ENCODE measurements around the gene TLR1.

Gene TLR1

DNA sequence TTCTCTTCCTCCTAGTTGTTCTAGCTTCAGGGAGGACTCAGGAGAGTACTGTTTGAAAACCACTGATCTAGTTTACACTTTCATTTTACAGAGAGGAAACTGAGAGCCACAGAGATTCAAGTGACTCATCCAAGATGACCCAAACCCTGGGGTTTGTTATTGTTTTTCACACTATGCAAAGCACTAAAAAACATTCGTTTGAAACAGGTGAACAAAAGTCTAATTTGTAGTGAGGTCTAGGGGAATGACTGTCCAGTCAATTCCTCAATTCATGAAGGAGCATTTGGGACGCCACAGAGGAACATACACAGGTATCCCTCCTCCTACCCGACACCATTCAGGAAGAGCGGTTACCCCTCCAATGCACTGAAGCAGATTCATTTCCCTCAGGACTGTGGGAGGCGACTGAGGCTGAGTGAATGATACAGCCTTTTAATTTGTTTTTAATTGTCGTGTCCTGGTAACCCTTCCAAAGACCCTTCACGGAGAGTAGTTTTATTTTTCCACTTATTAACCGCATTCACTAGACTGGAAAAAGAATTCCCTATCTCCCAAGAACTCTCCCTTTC lies 52.1 kb downstream of the TLR1 start:
- DNase-seq: no peak
- intact Hi-C loops (cut with DNase I): loop anchor here (10.0 kb wide), 1 partner anchor 382 kb away; no protein-coding TSS in a partner anchor

DNA sequence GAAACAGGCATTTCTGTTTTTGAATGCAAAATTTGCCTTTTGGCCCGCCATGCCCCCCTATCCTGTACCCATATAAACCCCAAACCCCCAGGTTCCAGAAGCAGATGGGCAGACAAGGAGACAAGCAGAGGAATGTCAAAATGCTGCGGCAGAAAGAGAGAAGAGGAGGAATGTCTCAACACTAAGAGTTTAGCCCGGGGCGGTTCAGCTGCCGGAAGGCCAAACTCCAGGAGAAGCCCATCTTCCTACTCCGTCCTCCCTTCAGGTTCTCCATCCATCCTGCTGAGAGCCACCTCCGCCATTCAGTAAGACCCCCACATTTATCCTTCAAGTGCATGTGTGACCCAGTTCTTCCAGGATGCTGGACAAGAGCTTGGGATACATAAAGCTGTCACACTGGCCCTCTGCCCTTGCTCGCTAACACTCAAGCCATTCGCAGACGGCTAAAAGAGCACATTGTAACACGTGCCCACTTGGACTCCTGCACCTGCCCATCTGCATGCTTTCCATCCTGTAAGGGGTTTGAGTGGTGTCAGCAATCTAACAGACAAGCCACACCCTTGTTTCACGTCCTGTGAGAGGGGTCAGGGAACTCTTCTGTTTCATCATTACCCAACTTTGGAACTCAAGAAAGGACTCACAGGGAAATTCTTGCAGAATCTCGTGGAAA lies 53.1 kb downstream of the TLR1 start:
- intact Hi-C loops (cut with DNase I): loop anchor here (10.0 kb wide), 1 partner anchor 383 kb away; no protein-coding TSS in a partner anchor
- no peak for DNase-seq

GRCh38 chr4:38749336-38749735 lies 55.3 kb downstream of the TLR1 start:
- no peak for DNase-seq
- intact Hi-C loops (cut with DNase I): no loop called here

DNA sequence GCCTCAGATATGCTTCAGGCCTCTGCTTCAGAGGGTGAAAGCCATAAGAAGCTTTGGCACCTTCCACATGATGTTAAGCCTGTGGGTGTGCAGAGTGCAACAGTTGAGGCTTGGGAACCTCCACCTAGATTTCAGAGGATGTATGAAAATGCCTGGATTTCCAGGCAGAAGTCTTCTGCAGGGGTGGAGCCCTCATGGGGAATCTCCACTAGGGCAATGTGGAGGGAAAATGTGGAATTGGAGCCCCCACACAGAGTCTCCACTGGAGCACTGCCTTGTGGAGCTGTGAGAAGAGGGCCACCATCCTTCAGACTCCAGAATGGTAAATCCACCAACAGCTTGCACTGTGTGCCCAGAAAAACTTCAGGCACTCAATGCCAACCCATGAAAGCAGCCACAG lies 57.0 kb downstream of the TLR1 start:
- DNase-seq: no peak
- intact Hi-C loops (cut with DNase I): no loop called here

Data from head of caudate nucleus (tissue), 42 donors.